Right lobe of liver (tissue), 4 donors: ENCODE data around the gene MACROD2.

Source experiments
- POLR2A ChIP-seq: fragments of 450-650 bp; IDR thresholded peaks from one replicate; pipeline ENCODE4 v1.6.1; 2017; ENCODE audit warnings: antibody characterized with exemption, mild to moderate bottlenecking
- TF ChIP-seq, protein P1 (sequence below), 4 donors: fragments of 200-600 bp in 3 of 4; fragments of 450-650 bp in 1 of 4; IDR thresholded peaks; one replicate each; pipeline versions ENCODE4 v1.5.1 to v1.8.0; 2016 to 2022; ENCODE audit warnings: antibody characterized with exemption in 4 of 4, mild to moderate bottlenecking in 2 of 4
- donor health status: DM: no; HTN: no; CAD: no.
- donor health status: DM: no; HTN: no; CAD: no.
- donor health status: DM: no; HTN: yes; CAD: no.

GRCh38 chr20:15792855-15793254 is 1797.5 kb downstream of the MACROD2 start:
- TF ChIP-seq POLR2A, result no peak
- TF ChIP-seq, protein P1, sequence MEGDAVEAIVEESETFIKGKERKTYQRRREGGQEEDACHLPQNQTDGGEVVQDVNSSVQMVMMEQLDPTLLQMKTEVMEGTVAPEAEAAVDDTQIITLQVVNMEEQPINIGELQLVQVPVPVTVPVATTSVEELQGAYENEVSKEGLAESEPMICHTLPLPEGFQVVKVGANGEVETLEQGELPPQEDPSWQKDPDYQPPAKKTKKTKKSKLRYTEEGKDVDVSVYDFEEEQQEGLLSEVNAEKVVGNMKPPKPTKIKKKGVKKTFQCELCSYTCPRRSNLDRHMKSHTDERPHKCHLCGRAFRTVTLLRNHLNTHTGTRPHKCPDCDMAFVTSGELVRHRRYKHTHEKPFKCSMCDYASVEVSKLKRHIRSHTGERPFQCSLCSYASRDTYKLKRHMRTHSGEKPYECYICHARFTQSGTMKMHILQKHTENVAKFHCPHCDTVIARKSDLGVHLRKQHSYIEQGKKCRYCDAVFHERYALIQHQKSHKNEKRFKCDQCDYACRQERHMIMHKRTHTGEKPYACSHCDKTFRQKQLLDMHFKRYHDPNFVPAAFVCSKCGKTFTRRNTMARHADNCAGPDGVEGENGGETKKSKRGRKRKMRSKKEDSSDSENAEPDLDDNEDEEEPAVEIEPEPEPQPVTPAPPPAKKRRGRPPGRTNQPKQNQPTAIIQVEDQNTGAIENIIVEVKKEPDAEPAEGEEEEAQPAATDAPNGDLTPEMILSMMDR (IDR thresholded peaks at IDR 0.05), result no peak
